Hepatocyte (in vitro differentiated cells): ENCODE measurements around the gene GSC. TPM values are rescaled to one million over a fixed set of nuclear protein-coding genes. Genes with fewer than 3 reads are reported as not detected.

Experiments
- DNase-seq: peaks from one replicate; pipeline ENCODE4 v3.0.0-alpha.2; 2016; ENCODE audit warnings: low spot score
- H2AFZ ChIP-seq: fragments of 200-600 bp; sonication (generic); 2 replicates; pipeline ENCODE4 v1.6.0; 2016; ENCODE audit warnings: antibody characterized with exemption, mild to moderate bottlenecking
- H3K27ac ChIP-seq: fragments of 200-600 bp; sonication (generic); 2 replicates; pipeline ENCODE4 v1.5.1; 2016; ENCODE audit warnings: mild to moderate bottlenecking
- H3K27me3 ChIP-seq: fragments of 200-600 bp; sonication (generic); 2 replicates; pipeline ENCODE4 v1.6.1; 2016
- H3K36me3 ChIP-seq: fragments of 200-600 bp; sonication (generic); replicated peaks from 2 replicates; pipeline ENCODE4 v1.5.1; 2016; ENCODE audit warnings: low read depth; ENCODE audit not compliant: insufficient read depth
- H3K4me1 ChIP-seq: fragments of 200-600 bp; sonication (generic); 2 replicates; pipeline ENCODE4 v1.5.1; 2016; ENCODE audit warnings: mild to moderate bottlenecking, moderate library complexity; ENCODE audit not compliant: insufficient read depth
- H3K4me2 ChIP-seq: fragments of 200-600 bp; sonication (generic); 2 replicates; pipeline ENCODE4 v1.6.0; 2016
- H3K4me3 ChIP-seq: fragments of 200-600 bp; sonication (generic); 2 replicates; pipeline ENCODE4 v1.5.1; 2016; ENCODE audit warnings: mild to moderate bottlenecking
- H3K79me2 ChIP-seq: fragments of 200-600 bp; sonication (generic); 2 replicates; pipeline ENCODE4 v1.6.0; 2017; ENCODE audit warnings: mild to moderate bottlenecking
- H3K9me2 ChIP-seq: fragments of 200-600 bp; sonication (generic); replicated peaks from 2 replicates; pipeline ENCODE4 v1.6.0; 2017; ENCODE audit warnings: mild to moderate bottlenecking; ENCODE audit not compliant: insufficient read depth
- H3K9me3 ChIP-seq: fragments of 200-600 bp; sonication (generic); 2 replicates; pipeline ENCODE4 v1.5.1; 2016; ENCODE audit warnings: low read depth, mild to moderate bottlenecking
- H4K20me1 ChIP-seq: fragments of 200-600 bp; sonication (generic); 2 replicates; pipeline ENCODE4 v1.6.0; 2016; ENCODE audit warnings: mild to moderate bottlenecking; ENCODE audit not compliant: insufficient read depth, poor library complexity, severe bottlenecking
- CTCF ChIP-seq: fragments of 200-600 bp; sonication (generic); IDR thresholded peaks from 2 replicates; pipeline ENCODE4 v1.5.1; 2016; ENCODE audit warnings: antibody characterized with exemption, mild to moderate bottlenecking; ENCODE audit not compliant: poor library complexity
- EZH2 ChIP-seq: fragments of 200-600 bp; sonication (generic); IDR thresholded peaks from 2 replicates; pipeline ENCODE4 v1.6.1; 2016; ENCODE audit warnings: antibody characterized with exemption, mild to moderate bottlenecking, borderline replicate concordance
- EZH2phosphoT487 ChIP-seq: fragments of 200-600 bp; sonication (generic); IDR thresholded peaks from one replicate; pipeline ENCODE4 v1.6.1; 2018; ENCODE audit warnings: antibody characterized with exemption, mild to moderate bottlenecking, low read depth, moderate library complexity; ENCODE audit not compliant: unreplicated experiment, severe bottlenecking
- WGBS: methylation state at CpG from one replicate; pipeline ENCODE4 v1.1.6; 2016; ENCODE audit warnings: low lambda C conversion rate; ENCODE audit errors: missing lambda C conversion rate; 5-methylcytosine and 5-hydroxymethylcytosine counted together
- polyA plus RNA-seq: library from polyadenylated mRNA; unstranded; fragments of >200 nt; fragmentation: Nextera tagmentation; extraction: Ambion mirVana; gene quantifications from 2 replicates; pipeline ENCODE4 v1.2.1, GENCODE V29; 2016
- total RNA-seq: library from RNA; depleted of rRNA; stranded (reverse); fragments of >200 nt; gene quantifications from 2 replicates; pipeline ENCODE4 v1.2.3, GENCODE V29; 2014

GSC gene
- total and polyA plus RNA-seq, 2 experiments from 2014 or later = 0.17 to 0.30 TPM

- peak overlapping the region; percentile 57 for H3K4me3 ChIP-seq
- H3K9me3 ChIP-seq = no peaks in the 10 kb centered on the region
- 1% methylated on average over 69 of the region's 82 CpGs for WGBS
- H3K9me2 ChIP-seq = no peaks in the 10 kb centered on the region
- DNase-seq = no peak
- TF ChIP-seq EZH2 (peak; percentile 97), EZH2phosphoT487 (peak; percentile 70), CTCF (no peak)
- no peaks in the 10 kb centered on the region for H4K20me1 ChIP-seq
- no peaks in the 10 kb centered on the region for H3K79me2 ChIP-seq
- peaks cover 100% of the 10 kb centered on the region for H3K27me3 ChIP-seq
- H3K4me1 ChIP-seq = peaks cover 18% of the 10 kb centered on the region
- H2AFZ ChIP-seq = peak overlapping the region; percentile 66
- H3K27ac ChIP-seq = no peak overlapping the region
- no peaks in the 10 kb centered on the region for H3K36me3 ChIP-seq
- H3K4me2 ChIP-seq = peak overlapping the region; percentile 97
Observed at GRCh38 chr14:94768521-94769390, 1.2 kb downstream of the GSC start.

- DNase-seq = no peak
- 4% methylated on average over 25 of the region's 26 CpGs for WGBS
- TF ChIP-seq EZH2 (no peak), CTCF (no peak), EZH2phosphoT487 (no peak)
- Histone ChIP-seq H3K9me3 (no peaks in the 10 kb centered on the region), H3K4me2 (peak overlapping the region; percentile 97), H2AFZ (peak overlapping the region; percentile 66), H3K36me3 (no peaks in the 10 kb centered on the region), H3K4me3 (no peak overlapping the region), H4K20me1 (no peaks in the 10 kb centered on the region), H3K27me3 (peaks cover 100% of the 10 kb centered on the region), H3K27ac (no peak overlapping the region), H3K4me1 (peaks cover 18% of the 10 kb centered on the region), H3K79me2 (no peaks in the 10 kb centered on the region), H3K9me2 (no peaks in the 10 kb centered on the region)
Observed at GRCh38 chr14:94768141-94768520, 1.8 kb downstream of the GSC start.

GRCh38 chr14:94767321-94767878 is 2.5 kb downstream of the GSC start:
- WGBS = 13% methylated on average over 25 of the region's 27 CpGs
- no peaks in the 10 kb centered on the region for H4K20me1 ChIP-seq

GRCh38 chr14:94764573-94764972 is 5.3 kb downstream of the GSC start:
- TF ChIP-seq CTCF (no peak), EZH2phosphoT487 (no peak), EZH2 (no peak)

More at GRCh38 chr14:94767321-94767878, 2.5 kb downstream of the GSC start:
- DNase-seq = no peak
- H3K79me2 ChIP-seq = no peaks in the 10 kb centered on the region
- H3K36me3 ChIP-seq = no peaks in the 10 kb centered on the region
- H3K4me1 ChIP-seq = peaks cover 14% of the 10 kb centered on the region
- H3K9me3 ChIP-seq = no peaks in the 10 kb centered on the region
- H3K27ac ChIP-seq = no peak overlapping the region
- H3K4me3 ChIP-seq = no peak overlapping the region
- peaks cover 100% of the 10 kb centered on the region for H3K27me3 ChIP-seq
- TF ChIP-seq EZH2 (no peak), EZH2phosphoT487 (peak; percentile 51)
- H3K4me2 ChIP-seq = no peak overlapping the region
- no peaks in the 10 kb centered on the region for H3K9me2 ChIP-seq
- H2AFZ ChIP-seq = no peak overlapping the region

More at GRCh38 chr14:94764573-94764972, 5.3 kb downstream of the GSC start:
- no peak for DNase-seq
- peaks cover 14% of the 10 kb centered on the region for H3K4me1 ChIP-seq
- no peak overlapping the region for H3K4me2 ChIP-seq
- 57% methylated on average over 7 of the region's 7 CpGs for WGBS
- H3K4me3 ChIP-seq = no peak overlapping the region
- H3K79me2 ChIP-seq = no peaks in the 10 kb centered on the region
- no peaks in the 10 kb centered on the region for H3K36me3 ChIP-seq
- no peaks in the 10 kb centered on the region for H4K20me1 ChIP-seq
- H3K27me3 ChIP-seq = peaks cover 83% of the 10 kb centered on the region
- no peaks in the 10 kb centered on the region for H3K9me3 ChIP-seq
- no peak overlapping the region for H2AFZ ChIP-seq
- no peak overlapping the region for H3K27ac ChIP-seq
- H3K9me2 ChIP-seq = no peaks in the 10 kb centered on the region
